GM19099 (cell line): ENCODE measurements around the gene POMT1.
A peak's percentile ranks its signal among the peaks of the same experiment; 100 is the strongest.

Source experiments
- POLR2A ChIP-seq: IDR thresholded peaks from 3 replicates; pipeline ENCODE4 v1.6.1; 2011; ENCODE audit warnings: low read depth; ENCODE audit not compliant: insufficient read length; ENCODE audit errors: extremely low read depth

Gene POMT1

DNA sequence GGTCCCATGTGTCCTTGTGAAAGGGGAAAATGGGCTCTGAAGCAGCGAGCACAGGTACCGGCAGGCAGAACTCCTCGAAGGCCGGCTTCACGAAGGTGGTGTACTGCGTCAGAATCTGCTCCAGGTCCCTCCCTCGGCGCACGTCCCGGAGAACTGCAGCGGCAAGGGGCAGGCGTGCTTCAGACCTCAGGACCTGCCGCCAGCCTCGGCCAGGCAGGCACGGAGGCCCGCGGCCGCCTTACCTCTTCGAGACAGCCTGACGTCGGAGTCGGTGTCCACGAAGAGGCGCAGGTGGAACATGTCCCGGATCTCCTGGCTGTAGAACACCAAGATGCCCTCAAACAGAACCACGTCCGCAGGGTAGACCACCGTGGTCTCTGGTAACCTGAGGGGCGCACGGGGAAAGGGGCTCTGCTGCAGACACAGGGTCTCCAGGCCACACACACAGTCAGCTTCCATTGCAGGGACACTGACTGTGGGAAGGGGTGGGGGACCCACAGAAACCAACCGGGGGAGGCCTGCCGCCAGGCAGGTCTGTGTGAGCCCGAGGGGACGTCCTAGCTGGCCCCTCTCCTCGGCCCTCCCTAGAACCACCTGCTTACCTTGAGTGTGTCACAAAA is 26.3 kb downstream of the POMT1 start:
- no peak for TF ChIP-seq POLR2A

GRCh38 chr9:131529597-131530545 is 27.2 kb downstream of the POMT1 start:
- TF ChIP-seq POLR2A = no peak

DNA sequence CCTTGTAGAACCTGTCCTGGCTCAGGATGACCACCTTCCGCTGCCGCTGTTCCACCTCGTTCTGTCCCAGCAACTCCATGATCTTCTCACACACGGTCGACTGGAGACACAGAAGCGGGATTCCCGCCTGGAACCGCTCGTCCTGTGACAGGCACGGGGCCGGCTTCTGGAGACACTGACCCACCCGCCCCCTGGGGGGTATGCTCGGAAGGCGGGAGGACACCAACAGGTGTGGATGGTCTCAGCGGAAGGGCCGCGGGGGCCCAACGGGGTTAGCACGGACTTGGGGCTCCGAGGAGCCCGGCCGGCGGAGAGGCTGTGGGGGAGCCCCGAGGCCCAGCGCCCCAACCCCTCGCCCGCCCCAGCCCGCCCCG is 27.8 kb downstream of the POMT1 start:
- no peak for TF ChIP-seq POLR2A

DNA sequence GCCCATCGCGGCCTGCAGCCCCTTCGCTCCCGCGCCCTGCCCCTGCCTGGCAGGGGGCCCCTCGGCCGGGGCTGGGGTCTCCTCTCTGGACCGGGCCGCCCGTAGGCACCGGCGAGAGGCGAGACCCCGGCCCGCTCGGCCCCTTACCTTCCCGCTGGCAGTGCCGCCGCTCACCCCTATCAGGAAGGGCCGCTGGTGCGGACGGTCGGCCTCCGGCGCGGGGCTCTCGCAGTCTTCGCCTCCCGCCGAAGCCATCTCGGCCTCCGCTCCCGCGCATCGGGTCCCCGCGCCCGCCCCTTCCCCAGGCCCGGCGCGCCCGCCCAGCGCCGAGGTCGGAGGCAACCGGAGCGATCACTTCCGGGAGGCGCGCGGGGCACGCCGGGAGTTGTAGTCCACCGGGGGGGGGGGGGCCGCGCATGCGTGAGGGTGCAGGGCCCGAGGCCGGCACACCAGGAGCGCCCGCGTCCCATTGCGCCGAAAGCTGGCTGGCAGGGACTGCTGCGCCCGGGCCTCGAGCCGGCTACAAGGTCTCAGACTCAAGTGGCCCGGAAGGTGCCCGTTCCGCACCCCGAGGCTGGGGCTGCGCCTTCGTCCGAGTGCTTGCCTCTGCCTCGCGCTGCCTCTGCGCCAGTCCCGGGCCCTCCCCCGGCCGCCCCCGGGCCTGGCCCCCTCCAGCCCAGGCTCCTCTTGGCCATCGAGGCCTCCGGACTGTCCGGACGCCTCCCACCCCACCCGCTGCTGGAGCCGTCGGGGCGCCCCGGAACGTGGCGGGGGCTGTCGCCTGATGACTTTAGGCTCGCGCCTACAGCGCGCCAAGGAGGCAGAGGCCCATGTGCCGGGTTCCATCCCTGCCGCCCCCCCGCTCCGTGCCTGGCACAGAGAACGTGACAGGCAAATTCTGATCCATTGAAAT is 28.5 kb downstream of the POMT1 start, which contains the start of gene UCK1:
TSS of gene UCK1 (minus strand) at position 344 of the 913 bp plus-strand sequence. CDS start at position 255, 89 bp downstream.
- peak; percentile 63 for TF ChIP-seq POLR2A

DNA sequence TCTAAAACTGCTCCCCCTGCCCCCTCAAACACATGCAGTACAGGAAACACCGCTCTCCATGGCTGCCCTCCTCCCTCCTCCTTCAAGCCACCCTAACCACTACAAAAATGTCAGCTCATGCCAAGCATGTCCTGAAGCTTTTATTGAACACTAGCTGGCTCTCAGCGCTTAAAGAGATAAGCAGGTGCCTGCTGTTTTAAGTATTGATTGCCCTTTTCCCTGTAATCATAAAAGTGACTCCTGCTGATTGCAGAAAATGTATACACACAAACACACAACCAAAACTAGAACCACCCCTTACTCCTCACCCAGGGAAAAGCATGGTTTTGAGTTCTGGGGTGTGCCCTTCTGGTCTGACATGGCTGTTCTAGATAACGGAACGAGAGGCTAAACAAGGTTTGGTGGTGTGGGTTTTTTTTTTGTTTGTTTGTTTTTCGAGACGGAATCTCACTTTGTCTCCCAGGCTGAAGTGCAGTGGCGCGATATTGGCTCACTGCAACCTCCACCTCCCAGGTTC is 32.1 kb downstream of the POMT1 start:
- TF ChIP-seq POLR2A = no peak

- TF ChIP-seq POLR2A = no peak
Observed at GRCh38 chr9:131537946-131538345, 35.2 kb downstream of the POMT1 start.

DNA sequence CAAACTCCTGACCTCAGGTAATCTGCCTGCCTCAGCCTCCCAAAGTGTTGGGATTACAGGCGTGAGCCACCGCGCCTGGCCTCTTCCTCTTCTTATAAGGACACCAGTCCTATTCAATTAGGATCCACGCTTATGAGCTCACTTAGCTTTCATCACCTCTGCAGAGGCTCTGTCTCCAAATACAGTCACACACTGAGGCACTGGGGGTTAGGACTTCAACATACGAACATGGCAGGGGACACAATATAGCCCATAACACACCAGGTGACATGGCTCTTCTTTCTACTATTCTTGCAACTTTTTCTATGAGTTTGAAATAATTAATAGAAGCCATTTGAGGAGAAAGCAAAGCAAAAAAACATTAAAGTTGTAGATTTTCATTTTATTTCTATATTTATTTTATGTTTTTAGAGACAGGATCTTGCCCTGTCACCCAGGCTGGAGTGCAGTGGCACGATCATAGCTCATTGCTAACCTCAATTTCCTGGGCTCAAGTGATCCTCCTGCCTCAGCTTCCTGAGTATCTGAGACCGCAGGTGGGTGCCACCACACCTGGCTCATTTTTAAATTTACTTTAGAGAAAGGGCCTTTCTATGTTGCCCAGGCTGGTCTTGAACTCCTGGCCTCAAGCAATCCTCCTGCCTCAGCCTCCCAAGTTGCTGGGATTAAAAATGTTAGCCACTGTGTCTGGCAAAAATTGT is 36.7 kb downstream of the POMT1 start:
- no peak for TF ChIP-seq POLR2A

- TF ChIP-seq POLR2A = no peak
Observed at GRCh38 chr9:131543141-131543540, 40.4 kb downstream of the POMT1 start.

- TF ChIP-seq POLR2A = no peak
Observed at GRCh38 chr9:131545003-131545785, 42.5 kb downstream of the POMT1 start, which contains the start of gene PRRT1B. Gene PRRT1B (plus strand): TSS chr9:131545523. CDS start chr9:131545616, 93 bp downstream.

DNA sequence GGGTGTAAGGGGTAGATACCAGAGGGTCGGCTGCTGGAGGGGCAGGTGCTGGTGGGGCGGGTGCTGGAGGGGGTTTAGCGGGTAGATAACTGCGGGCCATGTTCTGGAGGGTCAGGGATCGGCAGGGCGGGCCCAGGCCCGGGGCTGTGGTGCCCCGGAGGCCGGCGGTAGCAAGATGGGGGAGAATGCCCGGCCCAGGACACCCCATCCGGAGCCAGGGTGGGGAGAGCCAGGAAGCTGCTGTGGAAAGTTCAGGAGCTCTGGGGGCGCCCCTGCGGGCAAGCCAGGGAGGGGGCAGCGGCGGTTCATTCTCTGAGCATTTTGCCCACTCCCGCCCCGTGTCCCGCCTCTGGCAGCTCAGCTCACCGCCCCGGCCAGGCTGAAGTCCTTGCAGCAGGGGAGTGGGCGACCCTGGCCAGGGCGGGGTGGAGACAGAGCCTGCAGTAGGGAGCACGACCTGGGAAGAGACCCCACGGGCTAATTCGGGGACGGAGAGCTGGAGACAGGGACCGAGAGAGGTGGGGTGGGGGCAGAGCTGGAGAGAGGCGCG is 43.1 kb downstream of the POMT1 start:
- TF ChIP-seq POLR2A = no peak

- no peak for TF ChIP-seq POLR2A
Observed at GRCh38 chr9:131546336-131547084, 43.8 kb downstream of the POMT1 start.

DNA sequence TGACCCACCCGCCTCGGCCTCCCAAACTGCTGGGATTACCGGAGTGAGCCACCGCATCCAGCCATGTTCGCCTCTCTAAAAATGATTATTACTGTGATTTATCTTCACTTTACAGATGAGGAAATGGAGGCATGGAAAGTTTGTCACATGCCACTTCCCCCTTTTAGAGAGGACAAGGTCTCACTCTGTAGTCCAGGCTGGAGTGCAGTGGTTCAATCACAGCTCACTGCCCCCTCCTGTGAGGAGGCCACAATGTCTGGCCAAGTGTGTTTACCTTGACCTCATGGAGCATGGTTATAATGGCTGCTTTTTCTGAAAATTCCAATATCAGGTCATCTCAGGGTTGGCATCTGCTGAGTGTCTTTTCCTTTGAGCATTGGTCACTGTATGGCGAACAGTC is 49.3 kb downstream of the POMT1 start:
- TF ChIP-seq POLR2A = no peak

GRCh38 chr9:131554087-131554842 is 51.5 kb downstream of the POMT1 start:
- no peak for TF ChIP-seq POLR2A
